GM19043 (cell line): ENCODE measurements around the gene MTA1.

Experiments
- ATAC-seq: cut with Tn5 transposase; IDR thresholded peaks from one replicate; pipeline ENCODE4 v1.9.1; 2021; ENCODE audit warnings: low read depth; ENCODE audit not compliant: unreplicated experiment

The MTA1 gene

DNA sequence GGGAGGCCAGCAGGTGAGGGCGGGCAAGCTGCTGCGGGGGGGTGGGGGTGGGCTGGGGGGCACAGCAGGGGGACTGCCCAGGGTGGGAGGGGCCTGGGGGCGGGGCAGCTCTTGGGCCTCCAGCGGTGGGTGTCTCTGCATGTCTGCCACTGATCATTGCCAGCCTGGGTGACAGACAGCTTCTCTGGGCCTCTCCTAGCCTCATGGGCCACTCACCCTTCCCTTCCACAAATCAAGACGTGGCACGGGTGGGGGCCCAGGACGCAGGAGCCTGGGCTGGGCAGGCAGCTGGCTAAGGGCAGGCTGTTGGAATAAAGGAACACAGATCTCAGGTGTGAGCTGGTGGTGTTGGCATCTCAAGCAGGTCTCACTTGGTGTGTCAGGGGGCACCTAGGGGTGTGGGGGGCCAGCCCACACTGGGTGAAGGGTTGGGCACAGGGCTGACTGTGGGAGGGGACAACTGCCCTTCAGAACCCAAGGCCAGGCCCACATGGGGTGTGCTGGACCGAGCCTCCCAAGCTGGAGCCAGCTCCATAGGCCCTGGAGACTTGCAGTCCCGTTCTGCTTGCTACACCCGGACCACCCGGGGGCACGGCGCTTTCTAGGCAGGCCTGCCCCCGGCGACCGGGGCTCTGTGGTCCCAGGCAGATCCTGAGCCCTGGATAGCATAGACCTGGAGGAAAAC, 74.4 kb downstream of the MTA1 start:
- no peak for ATAC-seq

DNA sequence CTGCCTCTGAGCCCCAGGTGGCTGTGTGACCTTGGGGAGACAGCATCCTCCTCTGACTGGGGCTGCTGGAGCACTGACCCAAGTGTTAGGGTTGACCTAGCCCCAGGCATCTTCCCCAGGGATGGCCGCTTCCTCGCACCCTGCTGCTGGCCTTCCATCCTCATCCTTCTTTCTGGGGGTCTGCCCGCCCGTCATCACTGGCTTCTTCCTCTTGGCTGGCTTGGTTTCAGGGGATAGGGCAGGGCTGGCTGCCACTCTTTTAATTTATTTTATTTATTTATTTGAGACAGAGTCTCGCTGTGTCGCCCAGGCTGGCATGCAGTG, 74.9 kb downstream of the MTA1 start:
- ATAC-seq: no peak

- no peak for ATAC-seq
Measured at GRCh38 chr14:105495101-105495989, 75.7 kb downstream of the MTA1 start.

DNA sequence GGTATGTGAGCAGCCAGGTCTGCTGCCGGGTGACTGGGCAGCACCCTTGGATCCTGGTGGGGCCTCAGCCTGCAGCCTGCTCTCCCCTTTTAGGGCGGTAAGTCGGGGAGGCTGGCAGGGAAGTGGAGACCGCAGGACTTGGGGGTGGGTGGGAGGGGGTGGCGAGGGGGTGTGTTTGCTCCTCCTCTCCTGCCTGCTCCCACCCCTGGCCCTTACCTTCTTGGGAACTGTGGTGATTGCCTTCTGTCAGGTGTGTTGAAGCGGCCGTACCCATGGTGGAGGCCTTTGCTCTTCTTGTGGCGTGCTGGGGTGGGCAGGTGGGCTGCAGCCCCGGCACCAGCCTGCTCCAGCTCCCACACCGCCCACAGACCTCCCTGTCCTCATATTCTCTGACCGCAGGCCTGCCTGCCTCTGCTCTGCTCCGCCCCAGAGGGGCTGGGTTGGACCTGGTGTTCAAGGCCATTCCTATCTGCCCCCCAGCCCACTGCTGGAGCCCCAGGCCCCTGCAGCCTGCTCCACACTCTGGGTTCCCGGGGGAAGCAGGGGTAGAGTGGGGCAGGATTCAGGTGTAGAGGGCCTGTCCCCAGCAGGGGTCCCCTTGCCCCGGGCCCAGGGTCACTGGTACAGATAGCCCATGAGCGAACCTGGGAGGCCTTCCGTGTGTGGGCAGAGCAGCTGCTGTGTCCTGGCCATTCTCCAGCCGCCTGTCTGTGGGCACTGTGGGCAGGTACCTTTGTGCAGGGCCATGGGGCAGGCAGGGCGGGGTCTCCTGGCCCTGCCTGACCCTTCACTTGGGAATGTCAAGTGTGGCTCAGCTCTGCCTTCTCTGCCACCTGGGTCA, 76.6 kb downstream of the MTA1 start:
- ATAC-seq: no peak

DNA sequence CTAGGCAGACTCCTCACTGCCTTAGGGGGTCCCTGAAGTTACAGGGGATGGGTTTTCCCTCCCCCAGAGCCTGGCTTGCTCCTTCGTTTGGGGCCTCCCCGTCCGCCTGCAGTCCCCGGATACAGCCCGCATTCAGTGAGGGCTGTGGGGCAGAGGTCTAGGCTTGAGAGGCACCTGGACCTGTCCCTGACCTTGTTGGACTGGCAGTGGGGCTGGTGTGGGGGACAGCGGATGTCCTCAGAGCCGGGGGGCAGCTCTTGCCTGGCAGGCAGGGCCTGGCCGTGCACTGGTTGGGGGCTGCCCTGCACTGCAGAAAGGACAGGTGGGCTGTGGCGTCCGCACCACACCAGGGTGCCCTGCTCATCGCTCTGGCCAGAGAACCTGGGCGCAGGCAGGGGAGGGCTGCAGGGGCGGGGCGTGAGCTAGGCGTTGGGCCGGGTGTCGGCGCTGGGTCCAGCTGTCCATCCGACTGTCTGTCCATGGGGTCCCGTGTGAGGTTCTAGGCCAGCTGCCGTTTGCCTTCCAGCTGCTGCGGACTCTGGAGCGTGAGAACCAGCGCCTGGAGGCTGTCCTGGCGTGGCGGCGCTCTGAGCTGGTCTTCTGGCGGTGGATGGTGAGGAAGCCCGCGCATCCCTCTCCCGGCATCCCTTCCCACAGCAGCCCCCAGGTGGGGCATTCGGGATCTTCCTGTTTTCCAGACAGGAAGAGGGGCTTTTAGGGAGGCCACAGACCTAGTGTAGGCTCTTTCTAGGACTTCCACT, 77.4 kb downstream of the MTA1 start:
- ATAC-seq: no peak

DNA sequence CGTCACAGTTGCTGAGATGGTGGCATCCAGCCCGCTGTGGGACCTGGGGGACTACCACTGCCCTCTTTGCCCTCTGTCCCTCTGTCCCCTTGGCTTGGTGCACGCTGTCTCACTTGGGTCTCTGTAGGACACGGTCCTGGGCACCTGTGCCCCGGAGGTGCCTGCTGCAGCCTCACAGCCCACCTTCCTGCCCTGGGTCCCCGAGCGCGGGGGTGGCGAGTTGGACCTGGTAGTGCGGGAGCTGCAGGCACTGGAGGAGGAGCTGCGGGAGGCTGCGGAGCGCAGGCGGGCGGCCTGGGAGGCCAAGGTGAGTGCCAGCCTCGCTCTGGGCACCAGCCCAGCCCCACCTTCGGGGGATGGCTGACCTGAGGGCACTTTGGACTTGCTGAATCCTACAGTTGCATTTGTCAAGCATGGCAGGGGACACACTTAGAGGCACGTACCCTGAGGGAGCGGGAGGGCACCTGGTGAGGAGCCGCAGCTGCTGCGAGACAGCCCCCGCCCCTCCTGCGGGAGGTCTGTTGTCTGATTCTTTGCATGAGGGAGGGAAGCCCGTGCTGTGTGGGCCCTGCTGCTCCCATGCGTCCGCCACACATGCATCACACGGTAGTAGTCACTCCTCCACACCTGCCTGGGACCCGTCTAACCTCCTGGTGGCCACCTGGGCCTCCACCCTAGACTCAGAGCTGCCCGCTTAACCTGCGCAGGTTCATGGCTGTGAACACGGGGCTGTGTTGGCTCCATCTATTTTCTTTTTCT, 78.2 kb downstream of the MTA1 start:
- no peak for ATAC-seq

DNA sequence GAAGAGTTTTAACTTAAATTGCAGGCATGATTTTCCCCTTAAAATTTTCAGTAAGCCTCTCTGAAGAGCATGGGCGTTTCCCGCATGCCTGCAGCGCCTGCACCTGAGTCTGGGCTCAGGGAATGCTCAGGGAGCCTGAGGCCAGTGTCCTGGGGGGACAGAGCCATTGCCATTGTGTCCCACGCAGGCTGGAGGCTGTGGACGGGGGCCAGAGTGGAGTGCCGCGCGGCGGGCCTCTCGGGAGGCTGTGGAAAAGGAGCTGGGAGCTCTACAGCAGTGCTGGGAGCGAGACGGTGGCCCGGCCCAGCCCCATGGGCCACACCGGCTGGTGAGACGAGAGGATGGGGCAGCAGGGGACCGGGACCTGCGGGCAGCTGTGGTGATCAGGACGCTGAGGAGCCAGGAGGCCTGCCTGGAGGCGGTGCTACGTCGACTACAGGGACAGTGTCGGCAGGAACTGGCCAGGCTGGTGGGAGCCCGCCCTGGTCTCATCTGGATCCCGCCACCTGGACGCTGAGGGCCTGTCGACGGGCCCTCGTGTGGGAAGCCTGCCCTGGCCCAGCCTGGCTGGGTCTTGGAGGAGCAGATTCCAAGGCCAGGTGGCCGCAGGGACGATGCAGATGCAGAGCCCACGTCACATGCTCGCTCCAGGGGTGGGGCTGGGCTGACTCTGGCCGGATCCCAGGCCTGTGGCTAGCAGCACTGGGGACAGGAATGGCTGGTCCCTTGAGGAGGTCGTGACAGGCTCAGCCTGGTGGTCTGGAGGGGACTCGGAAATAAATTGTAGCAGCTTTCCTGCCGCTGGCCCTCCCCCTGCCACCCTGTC, 79.0 kb downstream of the MTA1 start:
- no peak for ATAC-seq

DNA sequence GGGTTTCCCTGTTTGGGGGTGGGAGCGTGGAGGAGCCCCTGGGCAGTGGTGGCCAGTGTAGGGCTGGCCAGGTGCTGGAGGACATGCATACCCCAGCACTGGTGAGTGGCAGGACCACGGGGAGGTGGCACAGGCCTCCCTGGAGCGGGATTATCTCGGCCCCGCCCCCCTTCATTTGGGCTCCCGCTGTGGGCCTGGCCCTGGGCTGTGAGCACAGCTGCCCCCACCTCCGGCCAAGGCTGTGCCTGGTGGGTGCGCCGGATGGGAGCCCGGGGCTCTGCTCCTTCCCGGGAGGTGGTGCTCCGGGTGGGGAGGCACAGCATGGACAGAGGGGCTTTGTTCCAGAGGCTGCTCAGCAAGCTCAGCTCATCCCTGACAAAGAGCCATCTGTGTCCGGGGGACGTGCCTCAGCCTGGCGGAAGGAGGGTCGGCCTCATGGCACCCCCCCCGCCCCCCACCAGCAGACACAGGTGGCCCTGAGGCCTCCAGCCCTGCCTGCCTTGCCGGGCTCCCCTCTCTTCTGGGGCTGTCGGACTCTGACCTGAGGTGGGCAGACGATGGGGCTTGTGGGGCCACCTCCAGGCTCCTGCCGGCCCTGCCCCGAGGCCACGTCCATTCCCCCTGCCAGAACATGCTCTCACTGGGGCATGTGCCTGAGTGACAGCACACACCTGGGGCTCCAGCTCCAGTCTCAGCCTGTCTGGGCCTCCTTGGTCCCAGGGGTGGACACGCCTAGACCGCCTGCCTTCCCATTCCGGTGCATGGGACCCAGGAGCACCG, 79.8 kb downstream of the MTA1 start:
- ATAC-seq: no peak

DNA sequence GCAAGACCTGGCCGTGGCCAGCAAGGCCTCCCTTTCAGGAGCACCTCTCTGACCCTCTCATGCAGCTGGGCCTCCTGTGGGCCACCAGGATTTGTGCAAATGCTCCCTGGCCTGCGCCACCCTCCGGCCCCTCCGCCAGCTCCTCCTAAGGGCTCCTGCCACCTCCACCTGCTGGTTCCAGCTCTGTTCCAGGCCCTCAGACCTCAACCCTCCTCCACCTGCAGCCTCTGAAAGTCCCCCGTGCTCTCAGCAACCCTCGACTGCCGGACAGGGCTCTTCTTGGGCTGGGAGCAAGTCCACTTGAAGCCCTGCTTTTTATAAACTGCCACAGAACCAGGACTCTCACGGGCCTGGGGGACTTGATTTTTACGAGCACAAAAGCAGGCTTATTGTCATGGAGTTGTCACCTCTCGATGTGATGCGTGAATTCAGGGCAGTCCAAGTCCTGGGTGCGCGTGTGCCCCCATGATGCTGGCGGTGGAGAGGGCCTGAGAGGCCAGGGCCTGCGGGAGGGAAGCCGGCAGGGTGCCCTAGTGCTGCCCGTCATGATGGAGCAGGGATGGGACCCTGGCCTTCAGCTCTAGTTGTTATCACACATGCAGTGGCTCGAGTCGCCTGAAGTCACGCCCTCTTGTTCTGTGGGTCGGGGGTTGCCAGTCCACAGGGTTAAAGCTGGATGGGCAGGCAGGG, 80.6 kb downstream of the MTA1 start:
- no peak for ATAC-seq

DNA sequence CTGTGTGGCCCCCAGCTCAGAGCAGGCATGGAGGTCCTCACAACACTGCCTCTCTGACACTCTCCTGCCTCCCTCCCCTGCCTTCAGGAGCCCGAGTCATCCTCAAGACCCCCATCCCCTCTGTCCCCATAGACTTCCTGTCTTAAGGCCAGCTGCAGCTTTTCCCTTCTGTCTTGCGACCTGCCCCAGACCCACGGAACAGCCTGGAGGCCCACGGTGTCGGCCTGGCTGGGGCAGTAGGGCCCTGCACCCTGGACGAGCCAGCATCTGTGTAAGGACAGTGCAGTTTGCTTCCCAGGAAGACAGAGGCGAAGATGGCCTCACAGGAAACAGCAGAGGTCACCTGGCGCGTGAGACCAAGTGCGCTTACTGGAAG, 81.1 kb downstream of the MTA1 start:
- no peak for ATAC-seq

DNA sequence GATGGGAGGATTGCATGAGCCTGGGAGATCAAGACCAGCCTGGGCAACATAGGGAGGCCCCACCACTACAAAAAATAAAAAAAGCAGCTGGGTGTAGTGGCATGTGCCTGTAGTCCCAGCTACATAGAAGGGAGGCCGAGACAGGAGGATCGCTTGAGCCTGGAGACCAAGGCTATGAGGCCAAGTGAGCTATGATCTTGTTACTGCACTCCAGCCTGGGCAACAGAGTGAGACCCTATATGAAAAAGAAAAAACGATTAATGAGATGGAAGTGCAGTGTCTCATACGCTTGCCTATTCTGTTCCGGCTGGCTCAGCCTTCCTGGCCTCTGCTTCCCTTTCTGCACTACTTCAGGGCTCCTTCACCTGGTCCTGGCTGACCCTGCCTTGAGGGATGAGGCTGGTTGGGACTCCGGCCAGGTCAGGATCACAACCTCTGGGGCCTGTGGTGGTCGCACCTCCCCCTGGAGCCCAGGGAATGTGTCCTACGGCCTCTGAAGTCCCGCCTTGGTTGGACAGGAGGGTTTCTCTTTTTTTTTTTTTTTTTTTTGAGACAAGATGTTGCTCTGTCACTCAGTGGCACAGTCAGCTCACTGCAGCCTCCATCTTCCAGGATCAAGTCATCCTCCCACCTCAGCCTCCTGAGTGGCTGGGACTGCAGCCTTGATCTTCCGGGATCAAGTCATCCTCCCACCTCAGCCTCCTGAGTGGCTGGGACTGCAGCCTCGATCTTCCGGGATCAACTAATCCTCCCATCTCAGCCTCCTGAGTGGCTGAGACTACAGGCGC, 82.1 kb downstream of the MTA1 start:
- ATAC-seq: no peak

- ATAC-seq: no peak
Measured at GRCh38 chr14:105502446-105503295, 83.0 kb downstream of the MTA1 start.

DNA sequence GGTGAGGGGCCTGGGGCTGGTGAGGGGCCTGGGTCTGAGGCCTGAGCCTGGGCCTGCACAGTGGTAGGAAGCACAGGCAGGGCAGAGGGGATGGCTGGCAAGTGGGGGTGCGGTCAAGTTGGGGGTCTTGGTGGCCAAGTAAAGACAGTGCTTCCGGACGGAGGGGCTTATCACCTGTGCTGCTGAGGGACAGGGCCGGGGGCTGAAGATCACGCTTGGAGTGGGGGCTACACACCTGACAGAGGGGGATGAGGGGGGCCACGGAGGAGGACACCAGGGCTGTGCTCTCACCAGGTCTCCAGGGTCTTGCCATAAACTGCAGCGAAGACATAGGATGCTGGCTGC, 83.6 kb downstream of the MTA1 start:
- no peak for ATAC-seq

DNA sequence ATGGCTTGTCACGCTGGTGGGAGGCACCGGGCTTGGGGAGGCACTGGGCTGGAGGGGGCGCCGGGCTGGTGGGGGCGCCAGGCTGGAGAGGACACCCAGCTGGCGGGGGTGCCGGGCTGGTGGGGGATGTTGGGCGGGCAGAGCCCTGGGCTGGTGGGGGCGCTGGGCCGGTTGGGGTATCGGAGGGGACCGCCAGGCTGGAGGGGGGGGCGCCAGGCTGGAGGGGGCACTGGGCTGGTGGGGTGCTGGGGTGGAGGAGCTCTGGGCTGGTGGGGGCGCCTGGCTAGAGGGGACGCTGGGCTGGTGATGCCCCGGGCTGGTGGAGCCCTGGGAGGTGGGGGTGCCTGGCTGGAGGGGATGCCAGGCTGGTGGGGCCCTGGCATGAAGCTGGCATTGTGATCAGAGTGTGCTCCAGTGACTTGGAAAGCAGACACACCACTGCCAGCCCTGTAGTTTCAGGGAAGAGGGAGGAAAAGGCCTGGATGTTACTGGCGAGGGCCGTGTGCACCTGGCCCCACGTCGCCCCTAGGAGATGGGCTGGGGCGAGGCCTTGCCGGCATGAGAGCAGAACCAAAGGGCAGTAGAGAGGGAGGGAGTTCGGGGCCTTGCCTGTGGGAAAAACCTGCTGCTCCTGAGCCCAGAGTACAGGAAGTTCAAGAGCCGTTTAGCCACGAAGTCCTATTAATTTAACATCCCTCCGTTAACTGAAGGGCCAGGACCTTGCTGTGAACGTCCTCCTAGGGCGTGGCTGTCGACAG, 84.5 kb downstream of the MTA1 start:
- ATAC-seq: no peak

DNA sequence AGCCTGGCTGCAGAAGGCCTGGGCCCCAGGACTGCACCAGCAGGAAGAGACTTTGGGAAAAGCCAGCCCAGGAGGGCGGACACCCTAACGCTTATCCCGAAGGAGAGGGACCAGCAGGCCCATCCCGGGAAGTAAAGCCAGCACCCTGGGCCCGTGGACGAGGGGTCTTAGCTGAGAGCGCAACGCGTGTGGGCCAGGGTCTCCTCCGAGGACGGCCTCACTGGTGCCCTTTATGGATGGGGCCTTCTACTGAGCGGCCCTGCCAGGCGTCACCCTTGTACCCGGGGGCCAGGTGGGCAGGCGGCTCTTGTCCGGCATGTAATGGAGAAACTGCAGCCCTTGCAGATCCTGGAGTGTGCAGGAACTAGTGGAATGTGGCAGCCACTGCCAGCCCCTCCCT, 85.5 kb downstream of the MTA1 start:
- ATAC-seq: no peak
